Stomach (tissue), 9 donors: ENCODE data around the gene MYOT. TPM values are rescaled to one million over a fixed set of nuclear protein-coding genes. Genes with fewer than 3 reads are reported as not detected.

Experiments used
- DNase-seq, 2 donors: peaks; one replicate each; pipeline versions ENCODE4 v3.0.0 to v3.0.0-alpha.2; 2013 to 2019
- H3K27ac ChIP-seq, 5 donors: fragments of 200-600 bp in 4 of 5; sonication (generic) in 4 of 5; one replicate each; pipeline ENCODE4 v1.5.1; 2013 to 2019; ENCODE audit warnings: mild to moderate bottlenecking in 1 of 5, moderate library complexity in 1 of 5
- H3K27me3 ChIP-seq, 3 donors: fragments of 200-600 bp; sonication (generic); one replicate each; pipeline ENCODE4 v1.5.1; 2017 to 2019; ENCODE audit warnings: mixed run types in 1 of 3
- H3K36me3 ChIP-seq, 4 donors: fragments of 200-600 bp; sonication (generic); 1 replicate in 3 of 4; 2 replicates in 1 of 4; pipeline ENCODE4 v1.5.1; 2016 to 2019
- H3K4me1 ChIP-seq, 4 donors: fragments of 200-600 bp; sonication (generic); one replicate each; pipeline ENCODE4 v1.5.1; 2016 to 2019
- H3K4me3 ChIP-seq, 4 donors: fragments of 200-600 bp; sonication (generic) in 3 of 4; one replicate each; pipeline ENCODE4 v1.5.1; 2016 to 2019; ENCODE audit warnings: mild to moderate bottlenecking in 1 of 4
- H3K9me3 ChIP-seq, 4 donors: fragments of 200-600 bp; sonication (generic); one replicate each; pipeline ENCODE4 v1.5.1; 2016 to 2019
- CTCF ChIP-seq, 7 experiments: fragments of 450-650 bp in 4 of 7; fragments of 200-600 bp in 3 of 7; sonication (generic) in 3 of 7; IDR thresholded peaks; one replicate each; pipeline ENCODE4 v1.5.1; 2016 to 2019; ENCODE audit warnings: antibody characterized with exemption in 7 of 7, control low read depth in 2 of 7, mild to moderate bottlenecking in 1 of 7
- EP300 ChIP-seq: sonication (generic); formaldehyde crosslinking; IDR thresholded peaks from one replicate; pipeline ENCODE4 v1.6.1; 2017; ENCODE audit warnings: antibody characterized with exemption
- POLR2A ChIP-seq, 4 donors: fragments of 450-650 bp; IDR thresholded peaks; one replicate each; pipeline ENCODE4 v1.6.1; 2016; ENCODE audit warnings: antibody characterized with exemption in 4 of 4, control low read depth in 2 of 4, mild to moderate bottlenecking in 1 of 4, moderate library complexity in 1 of 4
- POLR2AphosphoS5 ChIP-seq, 3 donors: sonication (generic); formaldehyde crosslinking; IDR thresholded peaks; one replicate each; pipeline ENCODE4 v1.6.1; 2016; ENCODE audit warnings: antibody characterized with exemption in 3 of 3
- WGBS, 5 donors: extraction: QIAGEN DNeasy Blood & Tissue Kit in 3 of 5; methylation state at CpG; one replicate each; pipeline versions ENCODE4 v1.1.5 to v1.1.7; 2013 to 2018; 5-methylcytosine and 5-hydroxymethylcytosine counted together
- intact Hi-C: fragments of 100-400 bp; cut with DNase I; formaldehyde crosslinking; loops from one replicate; pipeline ENCODE4 v1.15.1; 2023; ENCODE audit warnings: low total_unique reads
- polyA plus RNA-seq, 3 donors: library from polyadenylated mRNA; stranded (reverse); fragments of 200-250 nt; gene quantifications; one replicate each; pipeline ENCODE4 v1.2.3, GENCODE V29; 2013
- total RNA-seq, 5 donors: library from RNA; depleted of rRNA; stranded (reverse); fragments of >200 nt; gene quantifications; one replicate each; pipeline versions ENCODE4 v1.1.0 to v1.2.3, GENCODE V29; 2014 to 2016
- donor health status: healthy with polysubstance abuse.
- donor health status: Bipolar disorder and iron deficiency.
- donor health status: healthy.

Gene MYOT
- total and polyA plus RNA-seq, 8 donors = 2.1 to 14.8 (median 5.6) TPM; not detected in 2

GRCh38 chr5:137825165-137825564 is 42.5 kb upstream of the MYOT start:
- TF ChIP-seq EP300 (no peak), POLR2A (IDR thresholded peaks at IDR 0.05) (no peak), POLR2AphosphoS5 (IDR thresholded peaks at IDR 0.05) (peak in 2 of 3 donors; percentile 33 to 63), CTCF (IDR thresholded peaks at IDR 0.05) (no peak)
- H3K27ac ChIP-seq = no peak overlapping the region
- H3K27me3 ChIP-seq = no peaks in the 10 kb centered on the region
- WGBS, 5 donors = 21 to 55% (median 29%) methylated on average over 1 of the region's 1 CpG
- peaks cover 0 to 5% (median 0%) of the 10 kb centered on the region in 4 donors for H3K9me3 ChIP-seq
- H3K4me3 ChIP-seq = no peak overlapping the region
- DNase-seq = peak in 1 of 2 donors; percentile 43
- no peaks in the 10 kb centered on the region for H3K36me3 ChIP-seq
- H3K4me1 ChIP-seq = peaks cover 0 to 7% (median 0%) of the 10 kb centered on the region in 4 donors
- intact Hi-C loops = no loop called here

DNA sequence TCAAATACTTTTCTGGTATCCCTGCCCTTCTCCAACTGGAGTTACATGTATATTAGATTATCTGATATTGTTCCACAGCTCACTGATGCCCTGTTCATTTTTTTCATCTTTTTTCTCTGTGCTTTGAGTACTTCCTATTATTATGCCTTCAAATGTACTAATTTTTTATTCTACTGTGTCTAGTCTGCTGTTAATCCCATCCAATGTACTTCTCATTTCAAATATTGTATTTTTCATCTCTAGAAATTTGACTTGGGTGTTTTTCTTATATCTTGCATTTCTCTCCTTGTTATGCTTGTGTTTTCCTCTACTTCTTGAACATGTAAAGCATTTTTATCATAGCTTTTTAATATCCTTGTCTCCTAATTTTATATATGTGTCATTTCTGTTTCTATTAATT is 41.6 kb upstream of the MYOT start:
- H3K27ac ChIP-seq = no peak overlapping the region
- no peaks in the 10 kb centered on the region for H3K36me3 ChIP-seq
- H3K9me3 ChIP-seq = peaks cover 0 to 5% (median 0%) of the 10 kb centered on the region in 4 donors
- intact Hi-C loops = no loop called here
- H3K27me3 ChIP-seq = no peaks in the 10 kb centered on the region
- H3K4me1 ChIP-seq = peaks cover 0 to 7% (median 0%) of the 10 kb centered on the region in 4 donors
- TF ChIP-seq CTCF (IDR thresholded peaks at IDR 0.05) = no peak
- H3K4me3 ChIP-seq = no peak overlapping the region
- no peak for DNase-seq

GRCh38 chr5:137828180-137828579 is 39.5 kb upstream of the MYOT start:
- intact Hi-C loops = no loop called here
- Histone ChIP-seq H3K36me3 (no peaks in the 10 kb centered on the region), H3K4me1 (peaks cover 0 to 15% (median 2%) of the 10 kb centered on the region in 4 donors), H3K4me3 (no peak overlapping the region), H3K27ac (no peak overlapping the region), H3K27me3 (no peaks in the 10 kb centered on the region), H3K9me3 (peaks cover 0 to 5% (median 0%) of the 10 kb centered on the region in 4 donors)
- no peak for DNase-seq
- no peak for TF ChIP-seq CTCF (IDR thresholded peaks at IDR 0.05)
- WGBS, 5 donors = 60 to 93% (median 84%) methylated on average over 3 of the region's 3 CpGs

DNA sequence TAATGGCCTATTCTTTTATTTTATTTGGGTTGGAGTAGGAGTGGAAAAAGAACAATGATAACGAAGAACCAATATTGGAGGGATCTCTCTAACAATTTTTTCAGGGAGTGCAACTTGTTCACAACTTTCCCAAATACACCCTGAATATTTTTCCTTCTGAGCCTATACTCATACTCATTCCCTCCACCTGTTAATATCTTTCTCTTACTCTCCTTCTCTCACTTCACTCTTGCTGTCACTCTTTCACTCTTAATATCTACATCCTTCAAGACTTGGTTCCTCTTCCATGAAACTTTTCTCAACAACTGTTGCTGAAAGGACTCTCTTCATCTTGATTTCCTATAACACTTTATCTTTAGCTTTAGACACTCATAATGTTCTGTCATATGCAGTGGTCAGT is 39.0 kb upstream of the MYOT start:
- intact Hi-C loops = no loop called here
- TF ChIP-seq POLR2A (IDR thresholded peaks at IDR 0.05) (no peak), CTCF (IDR thresholded peaks at IDR 0.05) (no peak), EP300 (no peak)
- Histone ChIP-seq H3K27ac (no peak overlapping the region), H3K9me3 (peaks cover 0 to 5% (median 0%) of the 10 kb centered on the region in 4 donors), H3K27me3 (no peaks in the 10 kb centered on the region), H3K4me1 (peaks cover 0 to 20% (median 3%) of the 10 kb centered on the region in 4 donors), H3K4me3 (no peak overlapping the region), H3K36me3 (no peaks in the 10 kb centered on the region)
- WGBS, 5 donors = 91 to 97% (median 94%) methylated on average over 1 of the region's 1 CpG
- no peak for DNase-seq

DNA sequence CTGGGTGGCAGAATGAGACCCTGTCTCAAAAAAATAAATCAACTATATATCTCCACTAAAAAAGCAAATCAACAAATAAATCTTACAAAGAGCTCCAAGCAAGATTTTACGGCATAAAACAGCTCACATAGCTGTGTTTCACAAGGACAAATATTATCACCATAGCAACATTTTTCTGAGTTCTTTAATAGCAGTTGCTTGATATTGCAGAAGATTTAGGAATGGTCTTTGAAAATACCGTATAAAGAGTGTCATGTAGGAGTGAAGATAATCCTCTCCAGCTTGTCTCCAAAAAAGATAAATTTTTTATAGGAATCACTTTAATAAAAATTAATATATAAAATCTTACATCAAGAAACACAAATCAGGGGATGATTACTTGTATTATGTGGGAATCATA is 36.6 kb upstream of the MYOT start:
- intact Hi-C loops = no loop called here
- H3K4me1 ChIP-seq = peaks cover 0 to 14% (median 3%) of the 10 kb centered on the region in 4 donors
- H3K27me3 ChIP-seq = no peaks in the 10 kb centered on the region
- H3K36me3 ChIP-seq = no peaks in the 10 kb centered on the region
- WGBS, 5 donors = 80 to 95% (median 89%) methylated on average over 2 of the region's 2 CpGs
- H3K27ac ChIP-seq = no peak overlapping the region
- H3K9me3 ChIP-seq = peaks cover 0 to under 1% (median 0%) of the 10 kb centered on the region in 4 donors
- DNase-seq = no peak
- TF ChIP-seq EP300 = no peak
- no peak for TF ChIP-seq POLR2A (IDR thresholded peaks at IDR 0.05)
- TF ChIP-seq POLR2AphosphoS5 (IDR thresholded peaks at IDR 0.05) = no peak
- no peak for TF ChIP-seq CTCF (IDR thresholded peaks at IDR 0.05)
- no peak overlapping the region for H3K4me3 ChIP-seq
